Activated CD4-positive, alpha-beta T cell treated with anti-CD3 and anti-CD28 coated beads, Interleukin-2, amount 10 ng/mL, durations not matched to agents 24 days and 14 days (primary cell): Measurements from ENCODE around the gene SLC35G3. TPM values are rescaled to one million over a fixed set of nuclear protein-coding genes. Genes with fewer than 3 reads are reported as not detected.
"Not testable (repeated sequence)": the region's sequence is repeated elsewhere in the genome, so short reads cannot be mapped to it uniquely, and the experiment has no call there.

Experiments used
- DNase-seq: peaks from one replicate; pipeline ENCODE4 v3.0.0; 2022
- H3K27ac Mint-ChIP-seq: one replicate; pipeline ENCODE4 v1.8.0; 2022; ENCODE audit warnings: mild to moderate bottlenecking, mixed read lengths
- H3K27me3 Mint-ChIP-seq: one replicate; pipeline ENCODE4 v1.8.0; 2022; ENCODE audit warnings: mixed read lengths
- H3K36me3 Mint-ChIP-seq: one replicate; pipeline ENCODE4 v1.8.0; 2022; ENCODE audit warnings: low read depth, mild to moderate bottlenecking, mixed read lengths
- H3K4me1 Mint-ChIP-seq: one replicate; pipeline ENCODE4 v1.8.0; 2021; ENCODE audit warnings: mixed read lengths
- H3K4me3 Mint-ChIP-seq: one replicate; pipeline ENCODE4 v1.8.0; 2022; ENCODE audit warnings: mild to moderate bottlenecking, moderate library complexity, mixed read lengths
- H3K9me3 Mint-ChIP-seq: one replicate; pipeline ENCODE4 v1.8.0; 2021; ENCODE audit warnings: mixed read lengths
- intact Hi-C: fragments of 100-400 bp; cut with micrococcal nuclease; formaldehyde crosslinking; loops from one replicate; pipeline ENCODE4 v1.15.1; 2023
- total RNA-seq: library from RNA; stranded (reverse); gene quantifications from 2 replicates; pipeline ENCODE4 v1.2.3, GENCODE V29; 2022

The SLC35G3 gene
- total RNA-seq, 1 donor from 2014 or later = not detected

DNA sequence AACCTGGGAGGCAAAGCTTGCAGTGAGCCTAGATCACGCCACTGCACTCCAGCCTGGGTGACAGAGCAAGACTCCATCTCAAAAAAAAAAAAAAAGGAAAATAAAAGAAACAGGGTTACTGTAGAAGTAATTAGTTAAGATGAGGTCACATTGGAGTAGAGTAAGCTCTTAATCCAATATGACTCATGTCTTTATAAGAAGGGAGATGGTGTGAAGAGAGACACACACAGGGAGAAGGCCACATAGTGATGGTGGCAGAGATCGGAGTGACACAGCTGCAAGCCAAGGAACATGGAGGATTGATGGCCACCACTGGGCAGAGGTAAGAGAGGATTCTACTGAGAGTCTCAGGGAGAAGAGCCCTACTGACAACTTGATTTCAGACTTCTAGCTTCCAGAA lies 33.4 kb upstream of the SLC35G3 start:
- Mint-ChIP-seq H3K27me3 (no peaks in the 10 kb centered on the region), H3K4me1 (peaks cover 7% of the 10 kb centered on the region), H3K27ac (no peak overlapping the region), H3K4me3 (no peak overlapping the region), H3K36me3 (peaks cover 33% of the 10 kb centered on the region), H3K9me3 (peaks cover 17% of the 10 kb centered on the region)
- DNase-seq = no peak
- intact Hi-C loops = no loop called here

DNA sequence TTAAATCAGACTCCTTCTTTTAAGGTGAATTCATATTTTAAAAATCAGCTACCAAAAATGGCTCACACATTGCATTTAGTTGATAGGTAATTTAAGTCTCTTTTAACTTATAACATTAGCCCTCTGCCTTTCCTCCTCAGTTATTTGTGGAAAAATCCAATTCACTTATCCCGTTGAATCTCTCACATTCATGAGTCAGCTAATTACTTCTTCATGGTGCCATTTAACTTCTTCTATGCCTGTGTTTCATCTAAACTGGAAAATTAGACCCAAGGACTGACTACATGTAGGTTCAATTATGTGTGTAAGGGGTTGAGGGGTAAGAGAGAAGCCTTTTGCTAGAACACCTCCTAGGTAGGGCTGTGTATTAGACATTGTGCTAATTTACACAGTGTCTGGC lies 30.2 kb upstream of the SLC35G3 start:
- Mint-ChIP-seq H3K4me1 (peaks cover 9% of the 10 kb centered on the region), H3K4me3 (no peak overlapping the region), H3K27me3 (no peaks in the 10 kb centered on the region), H3K9me3 (peaks cover 7% of the 10 kb centered on the region), H3K27ac (no peak overlapping the region), H3K36me3 (peaks cover 24% of the 10 kb centered on the region)
- DNase-seq = no peak
- intact Hi-C loops = no loop called here

- Mint-ChIP-seq H3K4me3 (no peak overlapping the region), H3K27ac (no peak overlapping the region), H3K27me3 (no peaks in the 10 kb centered on the region), H3K9me3 (peaks cover 7% of the 10 kb centered on the region), H3K36me3 (peaks cover 23% of the 10 kb centered on the region), H3K4me1 (peaks cover 24% of the 10 kb centered on the region)
- DNase-seq = no peak
- intact Hi-C loops = no loop called here
Observed at GRCh38 chr17:35222452-35222851, 28.3 kb upstream of the SLC35G3 start.

DNA sequence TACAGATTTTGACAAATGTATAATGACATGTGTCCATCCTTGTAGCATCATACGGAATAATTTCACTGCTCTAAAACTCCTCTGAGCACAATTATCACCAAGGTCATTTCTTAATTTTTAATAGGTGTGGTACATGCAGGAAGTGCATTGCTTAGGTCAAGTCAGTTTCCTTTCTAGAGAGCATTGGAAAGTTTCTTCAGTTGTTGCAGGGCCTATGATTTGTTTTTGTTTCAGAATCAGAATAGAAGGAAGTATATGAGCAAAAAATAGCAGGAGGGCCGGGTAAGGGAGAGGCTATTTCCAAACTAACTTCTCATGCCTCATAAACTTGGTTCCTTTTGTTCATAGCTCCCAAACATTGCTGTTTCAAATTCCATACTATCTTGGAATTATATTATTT lies 24.7 kb upstream of the SLC35G3 start:
- Mint-ChIP-seq H3K4me3 (peak overlapping the region; percentile 73), H3K27ac (peak overlapping the region; percentile 89), H3K9me3 (peaks cover 7% of the 10 kb centered on the region), H3K27me3 (no peaks in the 10 kb centered on the region), H3K36me3 (peaks cover 20% of the 10 kb centered on the region), H3K4me1 (peaks cover 52% of the 10 kb centered on the region)
- intact Hi-C loops = loop anchor here (5.0 kb wide), 1 partner anchor 37 kb away; no protein-coding TSS in a partner anchor
- DNase-seq = peak; percentile 57

DNA sequence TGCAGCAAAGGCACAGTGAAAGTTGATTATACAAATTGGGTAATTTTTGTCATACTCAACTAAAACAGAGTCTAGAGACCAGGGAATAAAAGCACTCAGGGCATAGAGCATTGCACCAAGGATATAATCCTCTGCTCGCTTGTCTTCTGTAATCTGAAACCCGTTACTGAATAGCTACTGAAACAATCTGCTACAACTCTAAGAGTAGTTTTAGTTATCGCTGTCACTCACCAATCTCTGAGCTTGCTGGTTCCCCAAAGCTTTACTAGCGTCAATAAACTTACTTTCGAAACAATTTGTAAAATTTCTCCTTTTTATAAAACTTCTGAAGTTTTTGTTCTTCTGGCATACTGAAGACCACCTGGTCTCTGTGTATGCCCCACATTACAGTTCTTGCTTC lies 22.9 kb upstream of the SLC35G3 start:
- peaks cover 6% of the 10 kb centered on the region for H3K9me3 Mint-ChIP-seq
- peak overlapping the region; percentile 32 for H3K4me3 Mint-ChIP-seq
- intact Hi-C loops = loop anchor here (5.0 kb wide), 1 partner anchor 35 kb away; no protein-coding TSS in a partner anchor
- peak; percentile 51 for DNase-seq
- H3K27ac Mint-ChIP-seq = no peak overlapping the region
- H3K4me1 Mint-ChIP-seq = peaks cover 68% of the 10 kb centered on the region
- H3K36me3 Mint-ChIP-seq = peaks cover 18% of the 10 kb centered on the region
- no peaks in the 10 kb centered on the region for H3K27me3 Mint-ChIP-seq

- Mint-ChIP-seq H3K4me3 (peak overlapping the region; percentile 80), H3K4me1 (peaks cover 78% of the 10 kb centered on the region), H3K9me3 (peaks cover 14% of the 10 kb centered on the region), H3K27me3 (no peaks in the 10 kb centered on the region), H3K36me3 (peaks cover 15% of the 10 kb centered on the region), H3K27ac (peak overlapping the region; percentile 90)
- intact Hi-C loops = loop anchor here (1.0 to 5.0 kb wide), 7 partner anchors 24 to 323 kb away; partner anchors contain the start of genes NLE1, SLFN12L and SLFN13
- DNase-seq = peak; percentile 82
Observed at GRCh38 chr17:35214631-35215273, 20.6 kb upstream of the SLC35G3 start.

GRCh38 chr17:35214192-35214591 lies 20.0 kb upstream of the SLC35G3 start:
- Mint-ChIP-seq H3K4me1 (peaks cover 73% of the 10 kb centered on the region), H3K9me3 (peaks cover 18% of the 10 kb centered on the region), H3K27ac (peak overlapping the region; percentile 90), H3K36me3 (peaks cover 15% of the 10 kb centered on the region), H3K27me3 (no peaks in the 10 kb centered on the region), H3K4me3 (peak overlapping the region; percentile 80)
- intact Hi-C loops = loop anchor here (1.0 to 2.0 kb wide), 5 partner anchors 24 to 323 kb away; partner anchors contain the start of genes NLE1, SLFN12L and SLFN13
- DNase-seq = peak; percentile 89

DNA sequence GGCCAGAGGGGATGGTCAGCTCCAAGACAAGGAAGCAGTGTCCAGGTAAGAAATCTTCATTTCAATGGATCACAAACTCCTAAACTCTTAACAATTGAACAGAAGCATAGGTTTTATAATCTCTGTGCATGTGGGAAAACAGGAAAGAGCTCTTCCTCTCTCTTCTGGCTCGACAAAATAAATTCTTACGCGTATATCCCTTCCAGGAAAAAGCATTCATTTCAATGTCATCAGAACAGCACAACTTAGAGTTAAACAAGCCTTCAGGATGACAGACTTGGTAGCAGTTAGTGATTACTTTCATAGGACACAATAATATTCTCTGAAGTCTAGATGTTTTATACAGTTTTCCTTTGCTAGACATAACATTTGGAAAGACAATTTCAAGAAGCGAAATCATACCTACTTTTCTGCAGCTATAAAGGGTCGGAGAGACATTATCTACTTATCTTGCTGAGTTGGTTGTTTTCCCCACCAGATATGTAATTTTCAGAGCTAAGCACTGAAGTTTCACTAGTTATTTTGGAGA lies 19.3 kb upstream of the SLC35G3 start:
- Mint-ChIP-seq H3K4me3 (peak overlapping the region; percentile 80), H3K27ac (peak overlapping the region; percentile 90), H3K4me1 (peaks cover 68% of the 10 kb centered on the region), H3K27me3 (no peaks in the 10 kb centered on the region), H3K9me3 (peaks cover 18% of the 10 kb centered on the region), H3K36me3 (peaks cover 10% of the 10 kb centered on the region)
- no peak for DNase-seq
- intact Hi-C loops = no loop called here

DNA sequence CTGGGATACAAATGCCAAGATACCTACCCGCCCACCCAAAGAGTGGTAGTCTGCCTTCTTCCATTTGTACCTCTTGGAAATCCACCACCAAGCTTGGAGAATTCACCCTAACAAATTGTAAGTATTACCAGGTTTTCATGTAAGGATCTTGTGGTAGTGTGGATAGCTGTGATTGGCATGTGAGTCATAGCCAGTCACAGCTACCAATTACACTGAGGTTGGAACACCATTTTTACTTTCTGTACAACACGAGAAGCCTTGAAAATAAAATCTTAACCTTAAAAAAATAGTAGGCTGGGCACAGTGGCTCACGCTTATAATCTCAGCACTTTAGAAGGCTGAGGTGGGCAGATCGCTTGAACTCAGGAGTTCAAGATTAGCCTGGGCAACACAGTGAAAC lies 18.5 kb upstream of the SLC35G3 start:
- peaks cover 63% of the 10 kb centered on the region for H3K4me1 Mint-ChIP-seq
- peak overlapping the region; percentile 80 for H3K4me3 Mint-ChIP-seq
- intact Hi-C loops = no loop called here
- no peak for DNase-seq
- H3K27me3 Mint-ChIP-seq = no peaks in the 10 kb centered on the region
- peaks cover 10% of the 10 kb centered on the region for H3K36me3 Mint-ChIP-seq
- H3K27ac Mint-ChIP-seq = peak overlapping the region; percentile 90
- H3K9me3 Mint-ChIP-seq = peaks cover 18% of the 10 kb centered on the region

DNA sequence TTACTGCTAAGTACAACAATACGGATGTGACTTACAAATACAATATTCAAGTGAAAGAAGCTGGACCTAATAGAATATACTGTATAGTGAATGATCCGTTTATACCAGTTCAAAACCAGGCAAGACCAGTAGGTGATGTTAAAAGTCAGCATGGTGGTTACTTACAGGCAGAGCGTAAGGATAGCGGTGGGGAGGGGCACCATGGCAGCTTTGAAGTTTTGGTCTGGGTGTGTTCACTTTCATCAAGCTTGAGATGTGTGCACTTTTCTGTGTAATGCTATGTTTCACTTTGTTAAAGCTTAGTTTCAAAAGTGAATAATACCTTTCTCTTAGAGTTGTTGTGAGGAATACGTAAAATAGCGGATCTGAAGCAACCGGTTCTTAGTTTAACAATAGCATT lies 16.5 kb upstream of the SLC35G3 start:
- peaks cover 21% of the 10 kb centered on the region for H3K9me3 Mint-ChIP-seq
- no peak overlapping the region for H3K27ac Mint-ChIP-seq
- H3K36me3 Mint-ChIP-seq = peaks cover 12% of the 10 kb centered on the region
- peak; percentile 73 for DNase-seq
- intact Hi-C loops = no loop called here
- H3K4me1 Mint-ChIP-seq = peaks cover 52% of the 10 kb centered on the region
- H3K4me3 Mint-ChIP-seq = peak overlapping the region; percentile 22
- H3K27me3 Mint-ChIP-seq = no peaks in the 10 kb centered on the region

GRCh38 chr17:35202582-35202981 lies 8.4 kb upstream of the SLC35G3 start:
- H3K27me3 Mint-ChIP-seq, DNase-seq, H3K27ac Mint-ChIP-seq, H3K4me3 Mint-ChIP-seq, H3K4me1 Mint-ChIP-seq, intact Hi-C loops: not testable (repeated sequence)
- H3K36me3 Mint-ChIP-seq = peaks cover 11% of the 10 kb centered on the region
- H3K9me3 Mint-ChIP-seq = peaks cover 32% of the 10 kb centered on the region

GRCh38 chr17:35195062-35195461 lies 869 bp upstream of the SLC35G3 start:
- H3K36me3 Mint-ChIP-seq, DNase-seq, intact Hi-C loops, H3K4me3 Mint-ChIP-seq, H3K27ac Mint-ChIP-seq, H3K4me1 Mint-ChIP-seq, H3K27me3 Mint-ChIP-seq: not testable (repeated sequence)
- peaks cover 16% of the 10 kb centered on the region for H3K9me3 Mint-ChIP-seq

DNA sequence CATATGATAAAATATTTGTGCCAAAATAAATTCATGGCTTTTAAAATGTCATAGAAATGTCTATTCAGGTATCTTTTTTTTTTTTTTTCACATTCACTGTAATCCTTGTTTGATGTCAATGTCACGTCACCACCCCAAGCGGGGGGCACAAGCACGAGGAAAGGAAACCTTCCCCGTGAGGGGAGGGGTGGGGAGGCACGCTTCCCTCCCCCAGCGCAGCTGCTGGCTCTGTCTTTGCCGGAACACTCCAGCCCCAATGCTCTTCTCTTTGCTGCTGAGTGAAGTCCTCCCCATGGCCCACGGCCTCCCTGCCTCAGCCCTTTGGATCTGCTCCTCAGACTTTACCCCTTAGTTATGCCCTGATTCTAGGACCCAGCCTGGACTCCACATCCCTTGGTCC lies 1.5 kb downstream of the SLC35G3 start:
- intact Hi-C loops = no loop called here
- Mint-ChIP-seq H3K36me3 (no peaks in the 10 kb centered on the region), H3K27ac (no peak overlapping the region), H3K9me3 (peaks cover 8% of the 10 kb centered on the region), H3K4me3 (no peak overlapping the region), H3K4me1 (peaks cover 26% of the 10 kb centered on the region), H3K27me3 (peaks cover 2% of the 10 kb centered on the region)
- peak; percentile 41 for DNase-seq

DNA sequence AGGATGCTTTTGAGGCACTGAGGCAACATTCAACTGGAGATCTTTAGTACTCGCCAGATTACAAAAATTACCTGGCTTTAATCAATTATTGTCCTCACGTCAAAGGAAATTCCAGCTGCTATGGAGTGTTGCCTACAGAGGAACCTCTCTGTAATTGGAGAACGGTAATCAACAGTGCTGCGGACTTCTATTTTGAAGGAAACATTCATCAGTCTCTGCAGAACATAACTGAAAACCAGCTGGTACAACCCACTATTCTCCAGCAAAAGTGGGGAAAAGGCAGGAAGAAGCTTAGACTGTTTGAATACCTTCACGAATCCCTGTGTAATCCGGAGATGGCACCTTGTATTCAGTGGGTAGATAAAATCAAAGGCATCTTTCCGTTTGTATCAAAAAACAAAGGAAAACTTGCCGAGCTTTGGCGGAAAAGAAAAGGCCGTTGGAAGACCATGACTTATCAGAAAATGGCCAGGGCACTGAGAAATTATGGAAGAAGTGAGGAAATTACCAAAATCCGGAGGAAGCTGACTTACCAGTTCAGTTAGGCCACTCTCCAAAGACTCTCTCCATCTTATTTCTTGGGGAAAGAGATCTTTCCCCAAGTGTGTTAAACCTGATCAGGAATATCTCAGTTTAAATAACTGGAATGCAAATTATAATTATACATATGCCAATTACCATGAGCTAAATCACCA lies 3.0 kb downstream of the SLC35G3 start:
- intact Hi-C loops = no loop called here
- no peak overlapping the region for H3K4me3 Mint-ChIP-seq
- H3K4me1 Mint-ChIP-seq = peaks cover 37% of the 10 kb centered on the region

More for the DNA sequence above, 3.0 kb downstream of the SLC35G3 start:
- no peak overlapping the region for H3K27ac Mint-ChIP-seq
- H3K27me3 Mint-ChIP-seq = no peaks in the 10 kb centered on the region
- DNase-seq = no peak
- H3K9me3 Mint-ChIP-seq = peaks cover 4% of the 10 kb centered on the region
- no peaks in the 10 kb centered on the region for H3K36me3 Mint-ChIP-seq
